TTC549 (cell line): Measurements from ENCODE around the gene FDX2.
"Not testable (repeated sequence)": the region's sequence is repeated elsewhere in the genome, so short reads cannot be mapped to it uniquely, and the experiment has no call there.

ENCODE experiments used
- FAIRE-seq: peaks from 2 replicates; lab custom pipeline; 2012; peaks lifted over from hg19 to GRCh38; lab: Jason Lieb, UNC

FDX2 gene

DNA sequence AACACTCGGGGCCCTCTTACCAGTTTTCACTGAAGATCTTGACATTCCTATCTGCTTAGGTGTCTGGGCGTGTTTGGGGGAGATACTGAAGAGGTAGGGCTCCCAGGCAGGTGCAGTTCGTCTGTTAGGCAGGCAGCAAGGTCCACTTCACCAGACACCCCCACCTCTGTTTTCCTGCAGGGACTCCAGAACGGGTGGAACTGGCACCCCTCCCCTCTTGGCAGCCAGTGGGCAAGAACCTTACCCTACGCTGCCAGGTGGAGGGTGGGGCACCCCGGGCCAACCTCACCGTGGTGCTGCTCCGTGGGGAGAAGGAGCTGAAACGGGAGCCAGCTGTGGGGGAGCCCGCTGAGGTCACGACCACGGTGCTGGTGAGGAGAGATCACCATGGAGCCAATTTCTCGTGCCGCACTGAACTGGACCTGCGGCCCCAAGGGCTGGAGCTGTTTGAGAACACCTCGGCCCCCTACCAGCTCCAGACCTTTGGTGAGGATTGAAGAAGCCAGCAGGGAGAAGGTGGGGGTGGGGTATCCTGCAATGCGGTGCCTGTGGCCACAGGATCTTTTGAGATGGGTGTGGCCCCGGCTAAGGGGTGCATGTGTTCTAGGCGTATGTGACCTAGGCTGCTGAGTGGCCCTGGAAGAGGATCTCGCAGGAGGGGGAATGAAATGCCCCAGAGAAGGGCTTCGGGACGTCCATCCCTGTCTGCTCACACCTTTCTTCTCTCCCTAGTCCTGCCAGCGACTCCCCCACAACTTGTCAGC is 32.3 kb downstream of the FDX2 start:
- FAIRE-seq: no peak

DNA sequence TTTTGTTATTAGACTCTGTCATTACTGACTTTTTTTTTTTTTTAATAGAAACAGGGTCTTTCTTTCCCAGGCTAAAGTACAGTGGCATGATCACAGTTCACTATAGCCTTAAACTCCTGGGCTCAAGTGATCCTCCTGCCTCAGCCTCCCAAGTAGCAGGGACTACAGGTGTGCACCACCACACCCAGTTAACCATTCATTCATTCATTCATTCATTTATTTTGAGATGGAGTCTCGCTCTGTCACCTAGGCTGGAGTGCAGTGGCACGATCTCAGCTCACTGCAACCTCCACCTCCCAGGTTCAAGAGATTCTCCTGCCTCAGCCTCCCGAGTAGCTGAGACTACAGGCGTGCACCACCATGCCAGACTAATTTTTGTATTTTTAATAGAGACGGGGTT is 33.8 kb downstream of the FDX2 start:
- FAIRE-seq: not testable (repeated sequence)

DNA sequence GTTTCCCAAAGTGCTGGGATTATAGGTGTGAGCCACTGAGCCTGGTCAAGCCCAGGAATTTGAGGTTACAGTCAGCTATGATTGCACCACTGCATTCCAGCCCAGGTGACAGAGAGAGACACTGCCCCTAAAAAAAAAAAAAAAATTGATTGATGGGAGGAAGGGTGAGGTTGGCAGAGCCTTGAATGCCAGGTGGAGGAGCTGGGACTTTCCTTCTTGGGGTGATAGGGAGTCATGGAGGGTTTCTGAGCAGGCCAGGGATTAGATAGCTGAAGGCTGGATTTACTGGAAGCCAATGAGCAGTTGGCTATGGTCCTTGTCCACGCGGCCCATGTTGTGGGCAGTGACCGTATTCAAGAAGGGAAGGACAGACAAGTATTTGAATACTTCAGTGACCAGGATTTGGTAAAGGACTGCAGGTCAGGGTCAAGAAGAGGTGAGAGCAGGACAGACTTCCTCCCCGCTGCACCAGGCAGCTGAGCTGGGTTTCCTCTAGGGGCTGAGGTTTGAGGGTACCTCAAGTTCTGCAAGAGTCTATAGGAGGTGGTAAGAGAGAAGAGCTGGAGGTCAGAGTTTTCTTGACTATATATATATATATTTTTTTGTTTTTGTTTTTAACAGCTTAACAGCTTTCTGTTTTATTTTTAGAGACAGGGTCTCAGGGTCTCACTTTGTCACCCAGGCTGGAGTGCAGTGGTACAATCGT is 35.9 kb downstream of the FDX2 start:
- no peak for FAIRE-seq

DNA sequence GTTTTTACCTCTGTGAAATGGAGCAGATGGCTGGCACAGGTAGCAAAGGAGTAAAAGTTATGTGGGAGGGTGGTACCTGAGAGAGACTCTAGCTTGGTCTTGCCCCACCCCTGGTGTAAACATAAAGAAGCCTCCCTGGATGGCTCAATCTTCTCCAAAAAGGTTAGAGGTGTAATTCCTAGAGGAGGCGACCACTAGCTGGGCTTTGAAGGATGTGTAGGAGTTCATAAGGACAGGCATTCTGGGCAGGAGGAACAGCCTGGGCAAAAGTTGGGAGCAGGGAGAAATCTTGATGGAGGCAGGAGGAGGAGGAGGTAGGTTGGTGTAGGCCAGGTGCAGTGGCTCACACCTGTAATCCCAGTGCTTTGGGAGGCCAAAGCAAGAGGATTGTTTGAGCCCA is 36.9 kb downstream of the FDX2 start:
- FAIRE-seq: no peak

- no peak for FAIRE-seq
Observed at GRCh38 chr19:10277795-10278589, 37.8 kb downstream of the FDX2 start.

DNA sequence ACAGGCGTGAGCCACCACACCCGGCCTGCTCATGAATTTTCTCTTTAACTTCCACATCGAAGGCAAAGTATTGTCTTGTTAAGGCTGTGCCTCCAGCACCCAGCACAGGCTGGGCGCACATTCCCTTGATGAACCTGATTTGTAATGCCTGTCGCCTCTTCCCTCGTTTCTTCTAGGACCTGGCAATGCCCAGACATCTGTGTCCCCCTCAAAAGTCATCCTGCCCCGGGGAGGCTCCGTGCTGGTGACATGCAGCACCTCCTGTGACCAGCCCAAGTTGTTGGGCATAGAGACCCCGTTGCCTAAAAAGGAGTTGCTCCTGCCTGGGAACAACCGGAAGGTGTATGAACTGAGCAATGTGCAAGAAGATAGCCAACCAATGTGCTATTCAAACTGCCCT is 41.2 kb downstream of the FDX2 start:
- FAIRE-seq: no peak

- no peak for FAIRE-seq
Observed at GRCh38 chr19:10271543-10272086, 44.2 kb downstream of the FDX2 start.

- FAIRE-seq: no peak
Observed at GRCh38 chr19:10270616-10271394, 45.0 kb downstream of the FDX2 start, which contains the start of gene ICAM1. ICAM1 (plus strand) TSS chr19:10271120; CDS start chr19:10271160, 40 bp downstream.

GRCh38 chr19:10270180-10270615 is 45.6 kb downstream of the FDX2 start:
- no peak for FAIRE-seq

- no peak for FAIRE-seq
Observed at GRCh38 chr19:10269333-10270179, 46.3 kb downstream of the FDX2 start.

- no peak for FAIRE-seq
Observed at GRCh38 chr19:10268071-10268470, 47.7 kb downstream of the FDX2 start.

- FAIRE-seq: no peak
Observed at GRCh38 chr19:10266706-10267105, 49.1 kb downstream of the FDX2 start.

DNA sequence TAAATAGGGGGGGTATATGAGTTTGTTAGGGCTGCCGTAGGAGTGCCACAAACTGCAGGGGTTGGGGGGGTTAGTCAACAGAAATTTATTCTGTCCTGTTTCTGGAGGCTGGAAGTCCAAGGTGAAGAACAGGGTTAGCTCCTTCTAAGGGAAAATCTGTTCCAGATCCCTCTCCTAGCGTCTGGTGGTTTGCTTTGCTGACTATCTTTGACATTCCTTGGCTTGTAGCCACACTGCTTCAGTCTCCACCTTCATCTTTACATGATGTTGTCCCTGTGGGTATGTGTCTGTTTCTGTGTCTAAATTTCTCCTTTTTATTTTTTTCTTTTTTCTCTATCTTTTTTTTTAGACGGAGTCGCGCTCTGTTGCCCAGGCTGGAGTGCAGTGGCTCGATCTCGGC is 53.0 kb downstream of the FDX2 start:
- no peak for FAIRE-seq

GRCh38 chr19:10260141-10260584 is 55.7 kb downstream of the FDX2 start:
- FAIRE-seq: no peak
